Tibial nerve (tissue), 4 donors: ENCODE results near the gene DPH5.

Experiments used
- CTCF ChIP-seq, 5 experiments: fragments of 200-600 bp in 3 of 5; fragments of 450-650 bp in 2 of 5; sonication (generic) in 3 of 5; IDR thresholded peaks; one replicate each; pipeline ENCODE4 v1.5.1; 2016 to 2019; ENCODE audit warnings: antibody characterized with exemption in 5 of 5, mild to moderate bottlenecking in 3 of 5, moderate library complexity in 2 of 5
- EP300 ChIP-seq, 2 donors: sonication (generic); formaldehyde crosslinking; IDR thresholded peaks; one replicate each; pipeline ENCODE4 v1.6.1; 2017; ENCODE audit warnings: antibody characterized with exemption in 2 of 2, mild to moderate bottlenecking in 1 of 2
- POLR2A ChIP-seq, 2 donors: fragments of 450-650 bp; IDR thresholded peaks; one replicate each; pipeline ENCODE4 v1.6.1; 2017; ENCODE audit warnings: antibody characterized with exemption in 2 of 2, mild to moderate bottlenecking in 2 of 2, moderate library complexity in 2 of 2

GRCh38 chr1:100989306-100990077 is 36.1 kb downstream of the DPH5 start:
- TF ChIP-seq CTCF (IDR thresholded peaks at IDR 0.05) (no peak), POLR2A (IDR thresholded peaks at IDR 0.05) (no peak), EP300 (IDR thresholded peaks at IDR 0.05) (no peak)
